K562 (cell line): ENCODE data around the gene WFDC11. TPM values are rescaled to one million over a fixed set of nuclear protein-coding genes. Genes with fewer than 3 reads are reported as not detected.

Experiments used
- DIDO1 ChIP-seq: fragments of 450-650 bp; IDR thresholded peaks from 2 replicates; pipeline ENCODE4 v1.6.1; 2016; ENCODE audit warnings: low read depth, missing biosample characterization, missing genetic modification characterization
- GABPB1 ChIP-seq: sonication (generic); formaldehyde crosslinking; IDR thresholded peaks from 2 replicates; pipeline ENCODE4 v1.8.0; 2022; ENCODE audit warnings: mild to moderate bottlenecking, missing genetic modification reagents
- IRF1 ChIP-seq: sonication (generic); formaldehyde crosslinking; IDR thresholded peaks from 2 replicates; pipeline ENCODE4 v1.8.0; 2022; ENCODE audit warnings: missing genetic modification reagents, mild to moderate bottlenecking, borderline replicate concordance
- RBM14 ChIP-seq: fragments of 200-400 bp; formaldehyde crosslinking; IDR thresholded peaks from 2 replicates; pipeline ENCODE4 v1.6.1; 2018; ENCODE audit warnings: low read depth, mild to moderate bottlenecking, low read length, moderate library complexity, borderline replicate concordance; ENCODE audit not compliant: insufficient read depth
- REST ChIP-seq, 2 experiments: fragments of 450-650 bp; formaldehyde crosslinking in 1 of 2; IDR thresholded peaks; 2 replicates each; pipeline versions ENCODE4 v1.4.0 to v1.6.1; 2014 to 2020; ENCODE audit warnings: mild to moderate bottlenecking in 2 of 2, borderline replicate concordance in 1 of 2, low read depth in 1 of 2
- TOE1 ChIP-seq, 2 experiments: fragments of 450-650 bp in 1 of 2; sonication (generic) in 1 of 2; formaldehyde crosslinking in 1 of 2; IDR thresholded peaks; 2 replicates each; pipeline versions ENCODE4 v1.7.1 to v1.8.0; 2016 to 2022; ENCODE audit warnings: borderline replicate concordance in 2 of 2, mild to moderate bottlenecking in 2 of 2, antibody characterized with exemption in 1 of 2, inconsistent platforms in 1 of 2, low read depth in 1 of 2, missing genetic modification reagents in 1 of 2, moderate library complexity in 1 of 2
- polyA plus RNA-seq, 8 experiments: library from polyadenylated mRNA; depleted of rRNA in 4 of 8; stranded (reverse) in 5 of 8; unstranded in 3 of 8; fragments of >200 nt; fragmentation: Nextera tagmentation in 2 of 8; fragmentation: Illumina TruSeq in 1 of 8; extraction: Ambion mirVana in 2 of 8; extraction: Trizol in 1 of 8; gene quantifications; 2 replicates each; pipeline versions ENCODE4 v1.2.1 to v1.2.3, GENCODE V29; 2011 to 2014; ENCODE audit warnings: inconsistent platforms in 1 of 8, missing spikeins in 1 of 8
- total RNA-seq, 7 experiments: library from RNA; depleted of rRNA in 6 of 7; stranded (reverse); fragments of >200 nt in 6 of 7; fragmentation: Illumina TruSeq in 2 of 7; extraction: Trizol in 2 of 7; gene quantifications; 2 replicates each; pipeline versions ENCODE4 v1.2.1 to v1.2.3, GENCODE V29; 2011 to 2021; ENCODE audit warnings: low replicate concordance in 1 of 7

The WFDC11 gene
- total and polyA plus RNA-seq, 9 of the 15 experiments (the other 6 are each of a cell fraction or from before 2014, with no cell fraction given), result not detected

GRCh38 chr20:45629496-45630100, 40.4 kb downstream of the WFDC11 start, which contains the start of gene WFDC10A (continued):
- TF ChIP-seq REST (IDR thresholded peaks at IDR 0.05; ENCODE audit: borderline replicate concordance) (peak; percentile 26; the same call in 1 of the 2 replicates), REST (CRISPR knock-in tag; IDR thresholded peaks at IDR 0.05; ENCODE audit: low read depth) (no peak), RBM14 (no peak), TOE1 (IDR thresholded peaks at IDR 0.05; ENCODE audit: borderline replicate concordance) (no peak), TOE1 (CRISPR knock-in tag; IDR thresholded peaks at IDR 0.05; ENCODE audit: borderline replicate concordance, low read depth) (no peak), GABPB1 (CRISPR knock-in tag) (no peak), DIDO1 (tag) (no peak), IRF1 (CRISPR knock-in tag) (no peak)
